GM18520 (cell line): ENCODE results near the gene ATP2A3.
A peak's percentile ranks its signal among the peaks of the same experiment; 100 is the strongest.

ENCODE experiments used
- ATAC-seq: cut with Tn5 transposase; IDR thresholded peaks from one replicate; pipeline ENCODE4 v1.9.1; 2021; ENCODE audit not compliant: unreplicated experiment

ATP2A3 gene

GRCh38 chr17:3929181-3929580, 35.1 kb downstream of the ATP2A3 start:
- ATAC-seq, result no peak

GRCh38 chr17:3928406-3928805, 35.8 kb downstream of the ATP2A3 start:
- no peak for ATAC-seq

- ATAC-seq, result no peak
Observed at GRCh38 chr17:3927628-3928340, 36.5 kb downstream of the ATP2A3 start.

- ATAC-seq, result no peak
Observed at GRCh38 chr17:3926860-3927627, 37.2 kb downstream of the ATP2A3 start.

- no peak for ATAC-seq
Observed at GRCh38 chr17:3925684-3926485, 38.4 kb downstream of the ATP2A3 start.

GRCh38 chr17:3924512-3925350, 39.5 kb downstream of the ATP2A3 start:
- ATAC-seq, result no peak

GRCh38 chr17:3923466-3924190, 40.6 kb downstream of the ATP2A3 start:
- no peak for ATAC-seq

GRCh38 chr17:3922765-3923164, 41.5 kb downstream of the ATP2A3 start:
- ATAC-seq, result no peak

GRCh38 chr17:3921502-3922319, 42.5 kb downstream of the ATP2A3 start:
- ATAC-seq, result no peak

- ATAC-seq, result no peak
Observed at GRCh38 chr17:3921006-3921405, 43.2 kb downstream of the ATP2A3 start.

- ATAC-seq, result no peak
Observed at GRCh38 chr17:3919123-3919624, 45.1 kb downstream of the ATP2A3 start.

GRCh38 chr17:3918372-3919122, 45.7 kb downstream of the ATP2A3 start:
- no peak for ATAC-seq

- no peak for ATAC-seq
Observed at GRCh38 chr17:3917391-3917931, 46.8 kb downstream of the ATP2A3 start.

GRCh38 chr17:3916825-3917224, 47.4 kb downstream of the ATP2A3 start:
- no peak for ATAC-seq

GRCh38 chr17:3915995-3916696, 48.1 kb downstream of the ATP2A3 start, which contains the start of gene P2RX1:
Gene P2RX1 (minus strand): TSS chr17:3916465. CDS start chr17:3916225, 240 bp downstream.
- ATAC-seq, result no peak

- no peak for ATAC-seq
Observed at GRCh38 chr17:3915581-3915994, 48.6 kb downstream of the ATP2A3 start.

GRCh38 chr17:3914312-3914670, 49.9 kb downstream of the ATP2A3 start:
- peak; percentile 33 for ATAC-seq
